ENCODE results near the gene B9D1. TPM values are rescaled to one million over a fixed set of nuclear protein-coding genes. Genes with fewer than 3 reads are reported as not detected.

The B9D1 gene
- polyA plus RNA-seq, 3 donors = 1.0 TPM; not detected in 2

DNA sequence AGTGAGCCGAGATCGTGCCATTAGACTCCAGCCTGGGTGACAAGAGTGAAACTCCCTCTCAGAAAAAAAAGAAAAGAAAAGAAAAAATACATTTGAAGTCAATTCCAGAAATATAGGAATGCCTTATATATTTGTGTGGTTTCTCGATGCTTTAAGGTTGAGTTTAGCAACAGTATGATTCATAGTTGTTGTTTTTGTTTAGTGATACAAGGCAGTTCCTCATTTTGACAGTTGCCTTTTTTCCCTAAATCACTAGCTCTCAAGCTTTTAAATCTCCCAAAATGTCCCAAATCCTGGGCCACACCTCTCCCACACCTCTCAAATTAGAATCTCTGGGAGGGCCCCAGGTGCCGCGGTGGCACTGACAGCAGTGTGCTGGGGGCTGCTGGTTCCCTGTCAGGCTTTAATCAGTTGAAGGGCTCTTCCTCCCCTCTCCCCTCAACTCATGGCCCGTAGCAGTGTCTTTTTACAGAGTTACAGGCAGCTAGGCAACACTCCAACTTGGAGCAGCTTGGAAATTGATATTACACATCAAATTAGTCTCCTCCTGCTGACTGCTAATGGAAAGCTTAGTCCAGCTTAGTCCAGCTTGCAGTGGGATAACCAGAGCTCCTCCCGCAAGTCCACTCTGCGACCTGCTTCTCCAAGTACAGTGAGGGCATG is 66.9 kb downstream of the B9D1 start:
- no peaks in the 10 kb centered on the region for H3K79me2 ChIP-seq (ENCODE audit: insufficient read depth, low read length)
- no peak overlapping the region for H3K4me2 ChIP-seq (replicated peaks; ENCODE audit: extremely low read depth, low read length, poor library complexity, severe bottlenecking)
- intact Hi-C loops (cut with micrococcal nuclease) = loop anchor here in 1 of 2 donors (5.0 kb wide), 1 partner anchor 42 kb away; no protein-coding TSS in a partner anchor
- no peaks in the 10 kb centered on the region for H3K36me3 ChIP-seq (replicated peaks in 1 of 2; ENCODE audit: control insufficient read depth in 1 of 2, insufficient read depth in 2 of 2, low read length in 2 of 2)
- Mint-ChIP-seq H3K27me3 (ENCODE audit: low read depth in 3 of 3) (peaks cover 77 to 85% (median 82%) of the 10 kb centered on the region in 3 donors), H3K4me1 (peaks cover 15% of the 10 kb centered on the region), H3K9me3 (peaks cover 0 to 4% (median 0%) of the 10 kb centered on the region in 7 donors), H3K36me3 (peaks cover 0 to 6% of the 10 kb centered on the region in 2 donors), H3K27ac (peak overlapping the region in 2 of 7 donors; percentile 10 to 50), H3K4me3 (peak overlapping the region in 1 of 2 donors; percentile 59)
- H3K4me1 ChIP-seq (ENCODE audit: control insufficient read depth in 1 of 2, insufficient read depth in 2 of 2, low read length in 2 of 2) = peaks cover 4 to 8% of the 10 kb centered on the region in 2 donors
- H3K9ac ChIP-seq (ENCODE audit: insufficient read depth, low read length, poor library complexity, severe bottlenecking) = no peak overlapping the region
- TF ChIP-seq, protein P1, sequence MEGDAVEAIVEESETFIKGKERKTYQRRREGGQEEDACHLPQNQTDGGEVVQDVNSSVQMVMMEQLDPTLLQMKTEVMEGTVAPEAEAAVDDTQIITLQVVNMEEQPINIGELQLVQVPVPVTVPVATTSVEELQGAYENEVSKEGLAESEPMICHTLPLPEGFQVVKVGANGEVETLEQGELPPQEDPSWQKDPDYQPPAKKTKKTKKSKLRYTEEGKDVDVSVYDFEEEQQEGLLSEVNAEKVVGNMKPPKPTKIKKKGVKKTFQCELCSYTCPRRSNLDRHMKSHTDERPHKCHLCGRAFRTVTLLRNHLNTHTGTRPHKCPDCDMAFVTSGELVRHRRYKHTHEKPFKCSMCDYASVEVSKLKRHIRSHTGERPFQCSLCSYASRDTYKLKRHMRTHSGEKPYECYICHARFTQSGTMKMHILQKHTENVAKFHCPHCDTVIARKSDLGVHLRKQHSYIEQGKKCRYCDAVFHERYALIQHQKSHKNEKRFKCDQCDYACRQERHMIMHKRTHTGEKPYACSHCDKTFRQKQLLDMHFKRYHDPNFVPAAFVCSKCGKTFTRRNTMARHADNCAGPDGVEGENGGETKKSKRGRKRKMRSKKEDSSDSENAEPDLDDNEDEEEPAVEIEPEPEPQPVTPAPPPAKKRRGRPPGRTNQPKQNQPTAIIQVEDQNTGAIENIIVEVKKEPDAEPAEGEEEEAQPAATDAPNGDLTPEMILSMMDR (IDR thresholded peaks at IDR 0.05) = no peak
- peaks cover 28 to 74% of the 10 kb centered on the region in 2 donors for H3K27me3 ChIP-seq (ENCODE audit: control insufficient read depth in 2 of 2, insufficient read depth in 2 of 2, low read length in 2 of 2)
- WGBS (ENCODE audit: insufficient coverage) = 94% methylated on average over 2 of the region's 8 CpGs
- H3K4me3 ChIP-seq (replicated peaks in 1 of 3; ENCODE audit: low read depth in 2 of 3, low read length in 3 of 3) = no peak overlapping the region
- peak; percentile 14 to 63 (median 58) for DNase-seq
- H3K9me3 ChIP-seq (replicated peaks in 1 of 2; ENCODE audit: control insufficient read depth in 1 of 2, insufficient read depth in 1 of 2, low read length in 2 of 2) = peaks cover 0 to 6% of the 10 kb centered on the region in 2 donors
- no peak overlapping the region for H2AFZ ChIP-seq (ENCODE audit: insufficient read depth, low read depth, low read length, poor library complexity, severe bottlenecking)
- no peaks in the 10 kb centered on the region for H4K20me1 ChIP-seq (ENCODE audit: insufficient read depth, low read length)
- H3K27ac ChIP-seq (ENCODE audit: low read depth in 1 of 2, low read length in 2 of 2) = no peak overlapping the region

DNA sequence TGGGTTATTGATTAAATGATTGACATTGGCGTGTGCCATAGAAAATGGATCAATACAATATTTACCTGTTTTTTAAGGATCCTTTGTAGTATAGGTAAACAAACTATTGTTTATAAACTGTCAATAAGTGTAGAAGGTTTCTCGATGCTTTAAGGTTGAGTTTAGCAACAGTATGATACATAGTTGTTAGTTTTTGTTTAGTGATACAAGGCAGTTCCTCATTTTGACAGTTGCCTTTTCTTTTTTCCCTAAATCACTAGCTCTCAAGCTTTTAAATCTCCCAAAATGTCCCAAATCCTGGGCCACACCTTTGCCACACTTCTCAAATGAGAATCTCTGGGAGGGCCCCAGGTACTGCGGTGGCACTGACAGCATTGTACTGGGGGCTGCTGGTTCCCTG is 68.1 kb downstream of the B9D1 start:
- DNase-seq = peak in 1 of 3 donors; percentile 14
- TF ChIP-seq, protein P1 (IDR thresholded peaks at IDR 0.05) = no peak

More for the DNA sequence above, 68.1 kb downstream of the B9D1 start:
- no peaks in the 10 kb centered on the region for H3K36me3 ChIP-seq (replicated peaks in 1 of 2; ENCODE audit: control insufficient read depth in 1 of 2, insufficient read depth in 2 of 2, low read length in 2 of 2)
- Mint-ChIP-seq H3K36me3 (peaks cover 0 to 3% of the 10 kb centered on the region in 2 donors), H3K9me3 (peaks cover 0 to 3% (median 0%) of the 10 kb centered on the region in 7 donors), H3K27me3 (ENCODE audit: low read depth in 3 of 3) (peaks cover 74 to 85% (median 85%) of the 10 kb centered on the region in 3 donors), H3K4me1 (peaks cover 22% of the 10 kb centered on the region), H3K27ac (peak overlapping the region in 2 of 7 donors; percentile 40 to 42), H3K4me3 (peak overlapping the region in 1 of 2 donors; percentile 53)
- H3K9ac ChIP-seq (ENCODE audit: insufficient read depth, low read length, poor library complexity, severe bottlenecking) = no peak overlapping the region
- H3K4me2 ChIP-seq (replicated peaks; ENCODE audit: extremely low read depth, low read length, poor library complexity, severe bottlenecking) = no peak overlapping the region
- WGBS (ENCODE audit: insufficient coverage) = 100% methylated on average over 1 of the region's 3 CpGs
- no peaks in the 10 kb centered on the region for H3K79me2 ChIP-seq (ENCODE audit: insufficient read depth, low read length)
- H3K27me3 ChIP-seq (ENCODE audit: control insufficient read depth in 2 of 2, insufficient read depth in 2 of 2, low read length in 2 of 2) = peaks cover 21 to 73% of the 10 kb centered on the region in 2 donors
- H3K4me3 ChIP-seq (replicated peaks in 1 of 3; ENCODE audit: low read depth in 2 of 3, low read length in 3 of 3) = no peak overlapping the region
- no peak overlapping the region for H3K27ac ChIP-seq (ENCODE audit: low read depth in 1 of 2, low read length in 2 of 2)
- H3K4me1 ChIP-seq (ENCODE audit: control insufficient read depth in 1 of 2, insufficient read depth in 2 of 2, low read length in 2 of 2) = peaks cover 13 to 17% of the 10 kb centered on the region in 2 donors
- peaks cover 0 to 1% of the 10 kb centered on the region in 2 donors for H3K9me3 ChIP-seq (replicated peaks in 1 of 2; ENCODE audit: control insufficient read depth in 1 of 2, insufficient read depth in 1 of 2, low read length in 2 of 2)
- intact Hi-C loops (cut with micrococcal nuclease) = no loop called here
- H2AFZ ChIP-seq (ENCODE audit: insufficient read depth, low read depth, low read length, poor library complexity, severe bottlenecking) = no peak overlapping the region
- H4K20me1 ChIP-seq (ENCODE audit: insufficient read depth, low read length) = no peaks in the 10 kb centered on the region

Small RNA genes within 50 kb of the gene (small RNA-seq; reads per million reads assigned to genes)
- gene MIR1180 (ENCODE audit: insufficient read length, low read depth) = not detected

Other genes starting within 250 kb of the B9D1 start
- gene GRAPL, start 235.1 kb downstream of the B9D1 start, polyA plus RNA-seq = 1 to 10 TPM in 1 of 3 donors, under 1 TPM in 1, not detected in 1; 0.56 to 3.5 TPM
- gene EPN2, start 125.4 kb downstream of the B9D1 start, polyA plus RNA-seq = under 1 TPM in 1 of 3 donors, not detected in 2; 0.93 TPM
- gene MAPK7, start 15.8 kb upstream of the B9D1 start, polyA plus RNA-seq = 100 to 1,000 TPM in 1 of 3 donors, 1 to 10 TPM in 2; 9.3 to 130 (median 10.0) TPM
- under 1 TPM; 0.12 to 0.73 (median 0.12) TPM for gene MFAP4, start 24.5 kb upstream of the B9D1 start, polyA plus RNA-seq
- gene RNF112, start 48.5 kb upstream of the B9D1 start, polyA plus RNA-seq = under 1 TPM in 1 of 3 donors, not detected in 2; 0.57 TPM
- 1 to 10 TPM in 1 of 3 donors, under 1 TPM in 2; 0.44 to 2.0 (median 0.49) TPM for gene SLC47A1, start 171.1 kb upstream of the B9D1 start, polyA plus RNA-seq